ENCODE data around the gene SVIL. TPM values are rescaled to one million over a fixed set of nuclear protein-coding genes. Genes with fewer than 3 reads are reported as not detected.

SVIL gene
- total and polyA plus RNA-seq, 2 donors (not counting 1 experiment from before 2014, with no cell fraction given) = 0.74 to 0.88 TPM

DNA sequence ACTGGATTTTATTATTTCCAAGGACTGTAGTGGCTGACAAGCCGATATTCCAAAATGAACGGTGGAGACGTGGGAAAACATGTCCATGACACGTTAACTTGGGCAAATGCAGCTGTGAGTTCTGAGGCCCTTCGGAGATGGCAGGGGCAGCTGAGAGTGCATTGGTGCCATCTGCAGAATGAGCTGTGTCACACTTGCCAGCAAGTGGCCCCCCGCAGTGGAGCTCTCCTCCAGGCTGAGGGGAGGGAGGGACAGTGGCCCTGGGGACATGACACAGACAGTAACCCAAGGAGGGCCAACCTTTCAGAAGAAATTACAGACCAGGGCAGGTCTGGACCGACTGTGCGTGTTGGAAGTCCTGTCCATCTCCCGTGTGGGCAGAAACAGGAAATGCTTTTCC lies 139.4 kb downstream of the SVIL start:
- no peak overlapping the region for H3K4me3 Mint-ChIP-seq
- no peak for TF ChIP-seq EZH2 (IDR thresholded peaks at IDR 0.05; ENCODE audit: borderline replicate concordance, insufficient read depth, low read depth, low read length, poor library complexity, severe bottlenecking)
- TF ChIP-seq, protein P1, sequence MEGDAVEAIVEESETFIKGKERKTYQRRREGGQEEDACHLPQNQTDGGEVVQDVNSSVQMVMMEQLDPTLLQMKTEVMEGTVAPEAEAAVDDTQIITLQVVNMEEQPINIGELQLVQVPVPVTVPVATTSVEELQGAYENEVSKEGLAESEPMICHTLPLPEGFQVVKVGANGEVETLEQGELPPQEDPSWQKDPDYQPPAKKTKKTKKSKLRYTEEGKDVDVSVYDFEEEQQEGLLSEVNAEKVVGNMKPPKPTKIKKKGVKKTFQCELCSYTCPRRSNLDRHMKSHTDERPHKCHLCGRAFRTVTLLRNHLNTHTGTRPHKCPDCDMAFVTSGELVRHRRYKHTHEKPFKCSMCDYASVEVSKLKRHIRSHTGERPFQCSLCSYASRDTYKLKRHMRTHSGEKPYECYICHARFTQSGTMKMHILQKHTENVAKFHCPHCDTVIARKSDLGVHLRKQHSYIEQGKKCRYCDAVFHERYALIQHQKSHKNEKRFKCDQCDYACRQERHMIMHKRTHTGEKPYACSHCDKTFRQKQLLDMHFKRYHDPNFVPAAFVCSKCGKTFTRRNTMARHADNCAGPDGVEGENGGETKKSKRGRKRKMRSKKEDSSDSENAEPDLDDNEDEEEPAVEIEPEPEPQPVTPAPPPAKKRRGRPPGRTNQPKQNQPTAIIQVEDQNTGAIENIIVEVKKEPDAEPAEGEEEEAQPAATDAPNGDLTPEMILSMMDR (IDR thresholded peaks at IDR 0.05) = no peak
- Histone ChIP-seq H3K79me2 (ENCODE audit: control insufficient read depth, insufficient read depth, low read length) (no peaks in the 10 kb centered on the region), H4K20me1 (ENCODE audit: control insufficient read depth, insufficient read depth, low read length, poor library complexity, severe bottlenecking) (no peaks in the 10 kb centered on the region), H3K27ac (ENCODE audit: low read length in 2 of 2) (no peak overlapping the region), H3K9me3 (ENCODE audit: control extremely low read depth in 1 of 3, control insufficient read depth in 2 of 3, insufficient read depth in 1 of 3, low read length in 2 of 3) (peaks cover 0 to 6% (median 0%) of the 10 kb centered on the region in 3 donors), H3K4me1 (ENCODE audit: control insufficient read depth in 2 of 2, insufficient read depth in 2 of 2, low read length in 2 of 2) (no peaks in the 10 kb centered on the region), H3K4me2 (replicated peaks; ENCODE audit: low read depth, low read length, poor library complexity, severe bottlenecking) (no peak overlapping the region), H2AFZ (ENCODE audit: insufficient read depth, low read depth, low read length, poor library complexity, severe bottlenecking) (no peak overlapping the region), H3K9ac (ENCODE audit: low read length) (no peak overlapping the region), H3K27me3 (replicated peaks in 1 of 4; ENCODE audit: control extremely low read depth in 1 of 4, control insufficient read depth in 3 of 4, insufficient read depth in 4 of 4, low read length in 3 of 4) (no peaks in the 10 kb centered on the region), H3K4me3 (ENCODE audit: control extremely low read depth in 1 of 5, extremely low read depth in 1 of 5, insufficient read depth in 1 of 5, low read depth in 2 of 5, low read length in 4 of 5) (no peak overlapping the region), H3K36me3 (replicated peaks in 1 of 2; ENCODE audit: control extremely low read depth in 1 of 2, control insufficient read depth in 1 of 2, extremely low read depth in 1 of 2, insufficient read depth in 2 of 2, low read length in 1 of 2) (no peaks in the 10 kb centered on the region)
- intact Hi-C loops (cut with micrococcal nuclease) = no loop called here
- no peaks in the 10 kb centered on the region for H3K9me3 Mint-ChIP-seq (ENCODE audit: insufficient read depth)
- DNase-seq (no peak), ATAC-seq (ENCODE audit: low read depth) (no peak)
- CTCF ChIA-PET = interaction anchor here (1.1 to 2.1 kb wide), 3 partner anchors 14 to 868 kb away, joined by 4 to 10 read pairs (median 4); no protein-coding TSS in a partner anchor
- WGBS (ENCODE audit: insufficient coverage) = 92% methylated on average over 9 of the region's 9 CpGs
- H3K27ac Mint-ChIP-seq = no peak overlapping the region
- H3K4me1 Mint-ChIP-seq = no peaks in the 10 kb centered on the region
- POLR2A ChIA-PET = no interaction called here
- H3K27me3 Mint-ChIP-seq = peaks cover 9% of the 10 kb centered on the region

DNA sequence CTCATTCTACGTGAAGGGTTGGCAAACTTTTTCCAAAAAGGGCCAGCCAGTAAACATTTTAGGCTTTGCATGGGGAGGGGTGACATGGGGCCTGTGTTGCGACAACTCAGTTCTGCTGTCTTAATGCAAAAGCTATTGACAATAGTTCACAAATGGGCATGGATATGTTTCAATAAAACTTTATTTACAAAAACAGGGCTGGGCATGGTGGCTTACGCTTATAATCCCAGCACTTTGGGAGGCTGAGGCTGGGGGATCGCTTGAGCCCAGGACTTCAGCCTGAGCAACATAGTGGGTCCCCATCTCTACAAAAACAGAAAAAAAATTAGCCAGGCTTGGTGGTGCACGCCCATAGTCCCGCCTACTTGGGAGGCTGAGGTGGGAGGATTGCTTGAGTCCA lies 141.1 kb downstream of the SVIL start:
- WGBS (ENCODE audit: insufficient coverage) = 94% methylated on average over 4 of the region's 6 CpGs
- no peak for ATAC-seq (ENCODE audit: low read depth)
- Mint-ChIP-seq H3K27me3 (peaks cover 9% of the 10 kb centered on the region), H3K4me3 (no peak overlapping the region), H3K27ac (no peak overlapping the region), H3K9me3 (ENCODE audit: insufficient read depth) (no peaks in the 10 kb centered on the region), H3K4me1 (no peaks in the 10 kb centered on the region)
- TF ChIP-seq, protein P1 (IDR thresholded peaks at IDR 0.05) = no peak
- TF ChIP-seq EZH2 (IDR thresholded peaks at IDR 0.05; ENCODE audit: borderline replicate concordance, insufficient read depth, low read depth, low read length, poor library complexity, severe bottlenecking) = no peak
- CTCF ChIA-PET = interaction anchor here (0.6 kb wide), 1 partner anchor 1180 kb away, joined by 3 read pairs; no protein-coding TSS in a partner anchor
- no peaks in the 10 kb centered on the region for H3K79me2 ChIP-seq (ENCODE audit: control insufficient read depth, insufficient read depth, low read length)
- intact Hi-C loops (cut with micrococcal nuclease) = no loop called here
- no peaks in the 10 kb centered on the region for H3K36me3 ChIP-seq (replicated peaks in 1 of 2; ENCODE audit: control extremely low read depth in 1 of 2, control insufficient read depth in 1 of 2, extremely low read depth in 1 of 2, insufficient read depth in 2 of 2, low read length in 1 of 2)
- H3K4me2 ChIP-seq (replicated peaks; ENCODE audit: low read depth, low read length, poor library complexity, severe bottlenecking) = no peak overlapping the region
- H3K9ac ChIP-seq (ENCODE audit: low read length) = no peak overlapping the region
- H3K27me3 ChIP-seq (replicated peaks in 1 of 4; ENCODE audit: control extremely low read depth in 1 of 4, control insufficient read depth in 3 of 4, insufficient read depth in 4 of 4, low read length in 3 of 4) = no peaks in the 10 kb centered on the region
- H2AFZ ChIP-seq (ENCODE audit: insufficient read depth, low read depth, low read length, poor library complexity, severe bottlenecking) = no peak overlapping the region
- no peak overlapping the region for H3K27ac ChIP-seq (ENCODE audit: low read length in 2 of 2)
- no peak overlapping the region for H3K4me3 ChIP-seq (ENCODE audit: control extremely low read depth in 1 of 5, extremely low read depth in 1 of 5, insufficient read depth in 1 of 5, low read depth in 2 of 5, low read length in 4 of 5)
- POLR2A ChIA-PET = no interaction called here
- no peak for DNase-seq
- H3K9me3 ChIP-seq (ENCODE audit: control extremely low read depth in 1 of 3, control insufficient read depth in 2 of 3, insufficient read depth in 1 of 3, low read length in 2 of 3) = peaks cover 0 to 6% (median 0%) of the 10 kb centered on the region in 3 donors
- no peaks in the 10 kb centered on the region for H4K20me1 ChIP-seq (ENCODE audit: control insufficient read depth, insufficient read depth, low read length, poor library complexity, severe bottlenecking)
- no peaks in the 10 kb centered on the region for H3K4me1 ChIP-seq (ENCODE audit: control insufficient read depth in 2 of 2, insufficient read depth in 2 of 2, low read length in 2 of 2)
